Endothelial cell (in vitro differentiated cells): ENCODE results near the gene AP1M1. TPM values are rescaled to one million over a fixed set of nuclear protein-coding genes. Genes with fewer than 3 reads are reported as not detected.

Experiments
- DNase-seq: peaks from one replicate; pipeline ENCODE4 v3.0.0; 2021; ENCODE audit warnings: low spot score
- H3K27ac Mint-ChIP-seq: one replicate; pipeline ENCODE4 v1.8.0; 2021; ENCODE audit warnings: mixed read lengths, inconsistent platforms; ENCODE audit not compliant: unreplicated experiment
- H3K27me3 Mint-ChIP-seq: one replicate; pipeline ENCODE4 v1.8.0; 2021; ENCODE audit warnings: mild to moderate bottlenecking, moderate library complexity, mixed read lengths, inconsistent platforms; ENCODE audit not compliant: unreplicated experiment
- H3K36me3 Mint-ChIP-seq: one replicate; pipeline ENCODE4 v1.8.0; 2021; ENCODE audit warnings: mild to moderate bottlenecking, low read depth, mixed read lengths, inconsistent platforms; ENCODE audit not compliant: unreplicated experiment
- H3K4me1 Mint-ChIP-seq: one replicate; pipeline ENCODE4 v1.8.0; 2021; ENCODE audit warnings: mild to moderate bottlenecking, mixed read lengths, inconsistent platforms; ENCODE audit not compliant: unreplicated experiment
- H3K4me3 Mint-ChIP-seq: one replicate; pipeline ENCODE4 v1.8.0; 2021; ENCODE audit warnings: mild to moderate bottlenecking, mixed read lengths, inconsistent platforms; ENCODE audit not compliant: unreplicated experiment
- H3K9me3 Mint-ChIP-seq: one replicate; pipeline ENCODE4 v1.8.0; 2021; ENCODE audit warnings: mixed read lengths, inconsistent platforms; ENCODE audit not compliant: unreplicated experiment
- total RNA-seq: library from RNA; stranded (reverse); fragmentation: NEBNext Ultra II Directional; extraction: Animal tissue kit (Norgen Biotek cat#: 25700); gene quantifications from one replicate; pipeline ENCODE4 v1.2.1, GENCODE V29; 2021; ENCODE audit not compliant: unreplicated experiment
- TF ChIP-seq, protein P1 (sequence below): fragments of 200-600 bp; sonication (generic); IDR thresholded peaks from one replicate; pipeline ENCODE4 v1.5.0; 2021; ENCODE audit warnings: antibody characterized with exemption; ENCODE audit not compliant: unreplicated experiment

AP1M1 gene
- total RNA-seq, 1 donor from 2014 or later = 76.0 TPM

- Mint-ChIP-seq H3K9me3 (peaks cover 12% of the 10 kb centered on the region), H3K27me3 (peaks cover 11% of the 10 kb centered on the region), H3K4me1 (no peaks in the 10 kb centered on the region), H3K4me3 (no peak overlapping the region), H3K36me3 (peaks cover 65% of the 10 kb centered on the region), H3K27ac (no peak overlapping the region)
- TF ChIP-seq, protein P1, sequence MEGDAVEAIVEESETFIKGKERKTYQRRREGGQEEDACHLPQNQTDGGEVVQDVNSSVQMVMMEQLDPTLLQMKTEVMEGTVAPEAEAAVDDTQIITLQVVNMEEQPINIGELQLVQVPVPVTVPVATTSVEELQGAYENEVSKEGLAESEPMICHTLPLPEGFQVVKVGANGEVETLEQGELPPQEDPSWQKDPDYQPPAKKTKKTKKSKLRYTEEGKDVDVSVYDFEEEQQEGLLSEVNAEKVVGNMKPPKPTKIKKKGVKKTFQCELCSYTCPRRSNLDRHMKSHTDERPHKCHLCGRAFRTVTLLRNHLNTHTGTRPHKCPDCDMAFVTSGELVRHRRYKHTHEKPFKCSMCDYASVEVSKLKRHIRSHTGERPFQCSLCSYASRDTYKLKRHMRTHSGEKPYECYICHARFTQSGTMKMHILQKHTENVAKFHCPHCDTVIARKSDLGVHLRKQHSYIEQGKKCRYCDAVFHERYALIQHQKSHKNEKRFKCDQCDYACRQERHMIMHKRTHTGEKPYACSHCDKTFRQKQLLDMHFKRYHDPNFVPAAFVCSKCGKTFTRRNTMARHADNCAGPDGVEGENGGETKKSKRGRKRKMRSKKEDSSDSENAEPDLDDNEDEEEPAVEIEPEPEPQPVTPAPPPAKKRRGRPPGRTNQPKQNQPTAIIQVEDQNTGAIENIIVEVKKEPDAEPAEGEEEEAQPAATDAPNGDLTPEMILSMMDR = no peak
- DNase-seq = no peak
Measured at GRCh38 chr19:16217716-16218451, 20.2 kb downstream of the AP1M1 start.

- TF ChIP-seq, protein P1 = no peak
- DNase-seq = no peak
- Mint-ChIP-seq H3K9me3 (peaks cover 12% of the 10 kb centered on the region), H3K4me3 (peak overlapping the region; percentile 72), H3K4me1 (no peaks in the 10 kb centered on the region), H3K27me3 (peaks cover 9% of the 10 kb centered on the region), H3K27ac (no peak overlapping the region), H3K36me3 (peaks cover 72% of the 10 kb centered on the region)
Measured at GRCh38 chr19:16218851-16219250, 21.1 kb downstream of the AP1M1 start.

- Mint-ChIP-seq H3K9me3 (peaks cover 12% of the 10 kb centered on the region), H3K36me3 (peaks cover 59% of the 10 kb centered on the region)
Measured at GRCh38 chr19:16222806-16223205, 25.1 kb downstream of the AP1M1 start.

GRCh38 chr19:16223746-16224145 lies 26.0 kb downstream of the AP1M1 start:
- TF ChIP-seq, protein P1 = no peak
- Mint-ChIP-seq H3K4me3 (no peak overlapping the region), H3K9me3 (peaks cover 12% of the 10 kb centered on the region), H3K27me3 (peaks cover 1% of the 10 kb centered on the region), H3K27ac (no peak overlapping the region), H3K36me3 (peaks cover 49% of the 10 kb centered on the region), H3K4me1 (no peaks in the 10 kb centered on the region)
- no peak for DNase-seq

More at GRCh38 chr19:16222806-16223205, 25.1 kb downstream of the AP1M1 start:
- Mint-ChIP-seq H3K27ac (no peak overlapping the region), H3K27me3 (peaks cover 2% of the 10 kb centered on the region), H3K4me1 (no peaks in the 10 kb centered on the region), H3K4me3 (peak overlapping the region; percentile 56)
- DNase-seq = no peak
- TF ChIP-seq, protein P1 = no peak

DNA sequence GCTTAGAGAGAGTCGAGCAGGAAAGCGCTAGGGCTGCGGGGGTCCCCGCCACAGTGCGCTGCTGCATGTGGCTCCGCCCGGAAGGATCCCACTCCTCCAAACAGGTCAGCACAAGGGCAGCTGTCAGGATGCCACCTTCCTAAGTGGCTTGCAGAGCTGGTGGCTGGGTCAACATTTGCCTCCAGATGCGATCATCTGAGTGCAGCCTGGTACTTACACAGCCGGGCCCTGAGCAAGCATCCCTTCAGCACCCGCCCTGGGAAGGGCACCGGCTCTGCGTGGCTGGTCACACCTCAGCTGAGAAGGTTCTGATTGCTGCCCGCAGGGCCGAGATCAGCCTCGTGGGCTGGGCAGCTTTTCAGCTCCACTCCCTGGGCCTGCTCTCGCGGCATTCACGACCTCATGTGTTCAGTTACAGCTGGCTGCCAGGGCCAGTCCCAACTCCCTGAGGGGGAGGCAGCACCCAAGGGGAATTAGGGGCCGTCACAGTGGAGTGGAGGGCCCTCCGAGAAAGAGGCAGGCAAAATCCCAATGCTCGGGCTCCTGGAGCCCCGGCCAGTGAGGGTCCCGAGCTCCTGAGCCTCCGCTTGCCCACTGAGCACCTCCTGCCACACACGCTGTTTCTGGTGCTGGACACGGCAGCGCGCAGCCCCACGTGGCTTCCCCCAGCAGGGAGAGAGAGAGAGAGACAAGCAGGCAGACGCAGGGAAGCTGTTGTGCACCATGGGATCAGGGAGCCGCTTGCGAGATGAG lies 26.8 kb downstream of the AP1M1 start:
- H3K9me3 Mint-ChIP-seq = peaks cover 12% of the 10 kb centered on the region
- TF ChIP-seq, protein P1 = no peak
- peaks cover 47% of the 10 kb centered on the region for H3K36me3 Mint-ChIP-seq
- H3K4me3 Mint-ChIP-seq = no peak overlapping the region
- no peaks in the 10 kb centered on the region for H3K4me1 Mint-ChIP-seq
- H3K27me3 Mint-ChIP-seq = no peaks in the 10 kb centered on the region
- no peak for DNase-seq
- no peak overlapping the region for H3K27ac Mint-ChIP-seq
